ENCODE measurements around the gene POLR1E.

DNA sequence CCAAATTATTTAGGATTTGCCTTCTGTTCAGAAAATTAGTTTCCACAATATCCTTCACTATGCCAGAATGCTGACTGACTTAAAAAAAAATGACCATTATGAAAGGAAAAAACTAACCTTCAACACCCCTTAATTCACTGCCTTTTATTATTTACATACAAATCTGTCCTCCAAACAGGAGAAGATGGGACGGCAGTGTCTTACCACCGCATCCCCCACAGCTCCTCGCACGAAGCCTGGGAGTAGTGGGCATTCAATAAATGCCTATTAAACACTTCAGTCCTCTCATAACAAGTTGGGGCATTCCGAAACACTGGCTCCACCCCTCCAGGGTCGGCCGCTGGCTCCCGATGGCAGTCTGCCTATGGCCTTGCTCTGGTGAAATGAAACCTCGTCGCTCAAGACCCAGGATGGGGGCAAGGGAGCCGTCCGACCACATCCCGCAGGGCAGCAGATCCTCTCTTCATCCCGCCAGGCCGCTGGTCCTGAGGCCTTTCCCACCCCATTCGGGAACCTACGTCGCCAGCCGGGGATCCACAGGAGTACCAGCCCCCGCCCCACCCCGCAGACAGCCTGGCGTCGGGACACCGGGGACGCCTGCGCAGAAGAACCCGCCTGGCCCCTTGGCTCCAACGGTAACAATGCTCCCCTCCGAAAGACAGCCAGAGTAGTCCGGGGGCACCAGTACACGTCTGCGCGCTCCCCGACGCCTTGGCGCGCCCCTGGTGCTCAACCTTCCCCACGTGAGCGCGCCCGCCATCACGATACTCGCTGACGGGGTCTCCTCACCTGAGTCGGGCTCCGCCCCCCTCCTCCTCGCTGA lies 21.1 kb upstream of the POLR1E start:
- no peak for TF ChIP-seq CTCF (IDR thresholded peaks at IDR 0.05)
- peak in 1 of 2 donors; percentile 78 for TF ChIP-seq POLR2A (IDR thresholded peaks at IDR 0.05)
